Tibial nerve (tissue), 4 donors: Measurements from ENCODE around the gene RAD9A. TPM values are rescaled to one million over a fixed set of nuclear protein-coding genes. Genes with fewer than 3 reads are reported as not detected.
A peak's percentile ranks its signal among the peaks of the same experiment; 100 is the strongest.

ENCODE experiments used
- DNase-seq, 2 donors: peaks; one replicate each; pipeline ENCODE4 v3.0.0-alpha.2; 2019; ENCODE audit warnings: low spot score in 2 of 2
- H3K27ac ChIP-seq, 4 donors: fragments of 200-600 bp; sonication (generic) in 3 of 4; one replicate each; pipeline ENCODE4 v1.5.1; 2017 to 2019; ENCODE audit warnings: mild to moderate bottlenecking in 1 of 4
- H3K27me3 ChIP-seq, 2 donors: fragments of 200-600 bp; sonication (generic) in 1 of 2; one replicate each; pipeline versions ENCODE4 v1.5.1 to v1.6.0; 2017 to 2019
- H3K36me3 ChIP-seq, 3 donors: fragments of 200-600 bp; sonication (generic); one replicate each; pipeline ENCODE4 v1.5.1; 2018 to 2019
- H3K4me1 ChIP-seq, 4 donors: fragments of 200-600 bp; sonication (generic) in 3 of 4; one replicate each; pipeline ENCODE4 v1.5.1; 2017 to 2019
- H3K4me3 ChIP-seq, 4 donors: fragments of 200-600 bp; sonication (generic) in 3 of 4; one replicate each; pipeline ENCODE4 v1.5.1; 2017 to 2019; ENCODE audit warnings: mild to moderate bottlenecking in 1 of 4, moderate library complexity in 1 of 4
- H3K9me3 ChIP-seq, 4 donors: fragments of 200-600 bp; sonication (generic) in 3 of 4; one replicate each; pipeline ENCODE4 v1.5.1; 2017 to 2019
- EP300 ChIP-seq, 2 donors: sonication (generic); formaldehyde crosslinking; IDR thresholded peaks; one replicate each; pipeline ENCODE4 v1.6.1; 2017; ENCODE audit warnings: antibody characterized with exemption in 2 of 2, mild to moderate bottlenecking in 1 of 2
- POLR2A ChIP-seq, 2 donors: fragments of 450-650 bp; IDR thresholded peaks; one replicate each; pipeline ENCODE4 v1.6.1; 2017; ENCODE audit warnings: antibody characterized with exemption in 2 of 2, mild to moderate bottlenecking in 2 of 2, moderate library complexity in 2 of 2
- WGBS, 2 donors: methylation state at CpG; one replicate each; pipeline ENCODE4 v1.1.5; 2018; 5-methylcytosine and 5-hydroxymethylcytosine counted together
- total RNA-seq, 4 donors: library from RNA; depleted of rRNA; stranded (reverse); fragments of >200 nt; gene quantifications; one replicate each; pipeline ENCODE4 v1.1.0, GENCODE V29; 2016
- TF ChIP-seq, protein P1 (sequence below), 5 experiments: fragments of 200-600 bp in 3 of 5; fragments of 450-650 bp in 2 of 5; sonication (generic) in 3 of 5; IDR thresholded peaks; one replicate each; pipeline ENCODE4 v1.5.1; 2016 to 2019; ENCODE audit warnings: antibody characterized with exemption in 5 of 5, mild to moderate bottlenecking in 3 of 5, moderate library complexity in 2 of 5

The RAD9A gene
- total RNA-seq, 4 donors from 2014 or later, result 22.7 to 39.0 (median 36.4) TPM

DNA sequence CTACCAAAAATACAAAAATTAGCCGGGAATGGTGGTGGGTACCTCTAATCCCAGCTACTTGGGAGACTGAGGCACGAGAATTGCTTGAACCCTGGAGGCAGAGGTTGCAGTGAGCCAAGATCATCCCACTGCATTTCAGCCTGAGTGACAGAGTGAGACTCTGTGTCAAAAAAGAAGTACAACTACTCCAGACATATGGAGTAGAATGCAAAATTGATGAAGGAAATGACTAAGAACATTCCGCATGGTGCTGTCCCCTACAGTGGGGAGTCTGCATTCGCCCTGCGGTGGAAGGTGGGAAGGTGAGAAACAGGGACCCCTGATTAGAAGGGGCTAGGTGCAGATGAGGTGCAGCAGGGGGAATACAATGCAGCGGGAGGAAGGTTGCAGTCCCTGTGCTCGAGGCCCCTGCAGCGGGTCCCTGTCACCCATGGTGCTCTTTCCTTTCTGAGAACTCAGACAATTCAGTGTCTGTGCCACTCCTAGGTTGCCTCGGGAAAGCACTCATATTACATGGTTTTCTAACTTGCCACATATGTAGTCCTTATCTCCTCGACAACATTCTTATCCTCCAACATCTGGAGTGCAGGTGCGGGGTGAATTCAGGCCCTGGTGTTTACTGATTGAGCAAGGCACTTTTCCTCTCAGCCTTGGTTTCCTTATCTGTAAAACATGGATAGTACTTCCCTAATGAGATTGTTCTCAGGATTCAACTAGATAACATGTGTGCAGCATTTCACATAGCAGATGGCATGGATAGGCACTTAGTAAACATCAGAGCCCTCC is 43.6 kb upstream of the RAD9A start:
- Histone ChIP-seq H3K4me1 (peaks cover 0 to 42% (median 24%) of the 10 kb centered on the region in 4 donors), H3K4me3 (no peak overlapping the region), H3K27me3 (no peaks in the 10 kb centered on the region), H3K9me3 (no peaks in the 10 kb centered on the region), H3K36me3 (peaks cover 0 to 3% (median 0%) of the 10 kb centered on the region in 3 donors), H3K27ac (no peak overlapping the region)
- TF ChIP-seq EP300 (IDR thresholded peaks at IDR 0.05) (no peak), POLR2A (IDR thresholded peaks at IDR 0.05) (no peak)
- TF ChIP-seq, protein P1, sequence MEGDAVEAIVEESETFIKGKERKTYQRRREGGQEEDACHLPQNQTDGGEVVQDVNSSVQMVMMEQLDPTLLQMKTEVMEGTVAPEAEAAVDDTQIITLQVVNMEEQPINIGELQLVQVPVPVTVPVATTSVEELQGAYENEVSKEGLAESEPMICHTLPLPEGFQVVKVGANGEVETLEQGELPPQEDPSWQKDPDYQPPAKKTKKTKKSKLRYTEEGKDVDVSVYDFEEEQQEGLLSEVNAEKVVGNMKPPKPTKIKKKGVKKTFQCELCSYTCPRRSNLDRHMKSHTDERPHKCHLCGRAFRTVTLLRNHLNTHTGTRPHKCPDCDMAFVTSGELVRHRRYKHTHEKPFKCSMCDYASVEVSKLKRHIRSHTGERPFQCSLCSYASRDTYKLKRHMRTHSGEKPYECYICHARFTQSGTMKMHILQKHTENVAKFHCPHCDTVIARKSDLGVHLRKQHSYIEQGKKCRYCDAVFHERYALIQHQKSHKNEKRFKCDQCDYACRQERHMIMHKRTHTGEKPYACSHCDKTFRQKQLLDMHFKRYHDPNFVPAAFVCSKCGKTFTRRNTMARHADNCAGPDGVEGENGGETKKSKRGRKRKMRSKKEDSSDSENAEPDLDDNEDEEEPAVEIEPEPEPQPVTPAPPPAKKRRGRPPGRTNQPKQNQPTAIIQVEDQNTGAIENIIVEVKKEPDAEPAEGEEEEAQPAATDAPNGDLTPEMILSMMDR (IDR thresholded peaks at IDR 0.05), result no peak
- DNase-seq, result no peak
- WGBS, 2 donors, result 79% methylated on average over 11 of the region's 11 CpGs

DNA sequence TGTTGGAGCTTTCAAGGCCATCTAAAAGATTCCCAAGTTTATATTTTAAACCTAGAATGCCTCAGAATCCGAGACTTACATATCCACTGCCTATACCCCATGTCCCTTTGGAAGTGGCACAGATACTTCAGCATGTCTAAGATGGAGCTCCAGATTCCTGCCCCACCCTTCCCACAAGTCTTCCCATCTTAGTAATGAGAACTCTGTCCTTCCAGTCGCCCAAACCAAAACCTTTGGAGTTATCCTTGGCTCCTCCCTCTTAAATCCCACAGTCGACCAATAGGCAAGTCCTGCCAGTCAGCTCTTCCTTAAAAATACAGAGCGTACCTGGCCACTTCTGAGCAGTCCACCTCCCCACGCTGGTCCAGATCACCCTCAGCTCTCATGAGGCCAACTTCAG is 42.8 kb upstream of the RAD9A start:
- TF ChIP-seq POLR2A (IDR thresholded peaks at IDR 0.05), result no peak
- TF ChIP-seq EP300 (IDR thresholded peaks at IDR 0.05), result no peak
- TF ChIP-seq, protein P1 (IDR thresholded peaks at IDR 0.05), result no peak
- H3K9me3 ChIP-seq, result no peaks in the 10 kb centered on the region
- H3K27me3 ChIP-seq, result no peaks in the 10 kb centered on the region
- H3K4me3 ChIP-seq, result no peak overlapping the region
- 59 to 69% methylated on average over 5 of the region's 5 CpGs for WGBS, 2 donors
- DNase-seq, result no peak
- peaks cover 0 to 45% (median 26%) of the 10 kb centered on the region in 4 donors for H3K4me1 ChIP-seq
- peak overlapping the region in 2 of 4 donors; percentile 13 to 34 for H3K27ac ChIP-seq
- no peaks in the 10 kb centered on the region for H3K36me3 ChIP-seq

DNA sequence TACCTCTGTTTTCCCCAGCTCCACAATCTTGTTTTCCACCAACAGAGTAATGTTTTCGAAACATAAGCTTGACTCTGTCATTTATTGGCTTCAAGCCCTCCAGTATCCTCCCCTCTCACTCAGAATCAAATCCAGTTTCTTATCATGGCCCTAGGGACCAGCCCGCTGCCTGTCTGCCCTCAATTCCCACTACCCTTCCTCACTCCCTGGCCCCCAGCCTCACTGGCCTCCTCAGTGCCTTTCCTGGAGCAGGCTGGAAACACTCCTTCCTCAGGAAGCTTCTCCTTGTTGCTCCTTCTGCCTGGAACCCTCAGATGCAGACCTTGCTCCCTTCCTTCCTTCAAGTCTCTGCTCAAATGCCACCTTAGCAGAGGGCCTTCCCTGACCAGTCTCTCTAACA is 42.3 kb upstream of the RAD9A start:
- H3K4me1 ChIP-seq, result peaks cover 2 to 50% (median 31%) of the 10 kb centered on the region in 4 donors
- no peak for DNase-seq
- 83 to 88% methylated on average over 2 of the region's 2 CpGs for WGBS, 2 donors
- H3K27me3 ChIP-seq, result no peaks in the 10 kb centered on the region
- TF ChIP-seq POLR2A (IDR thresholded peaks at IDR 0.05), result no peak
- TF ChIP-seq EP300 (IDR thresholded peaks at IDR 0.05), result no peak
- TF ChIP-seq, protein P1 (IDR thresholded peaks at IDR 0.05), result no peak
- no peak overlapping the region for H3K4me3 ChIP-seq
- H3K9me3 ChIP-seq, result no peaks in the 10 kb centered on the region
- H3K27ac ChIP-seq, result peak overlapping the region in 2 of 4 donors; percentile 13 to 34
- no peaks in the 10 kb centered on the region for H3K36me3 ChIP-seq

DNA sequence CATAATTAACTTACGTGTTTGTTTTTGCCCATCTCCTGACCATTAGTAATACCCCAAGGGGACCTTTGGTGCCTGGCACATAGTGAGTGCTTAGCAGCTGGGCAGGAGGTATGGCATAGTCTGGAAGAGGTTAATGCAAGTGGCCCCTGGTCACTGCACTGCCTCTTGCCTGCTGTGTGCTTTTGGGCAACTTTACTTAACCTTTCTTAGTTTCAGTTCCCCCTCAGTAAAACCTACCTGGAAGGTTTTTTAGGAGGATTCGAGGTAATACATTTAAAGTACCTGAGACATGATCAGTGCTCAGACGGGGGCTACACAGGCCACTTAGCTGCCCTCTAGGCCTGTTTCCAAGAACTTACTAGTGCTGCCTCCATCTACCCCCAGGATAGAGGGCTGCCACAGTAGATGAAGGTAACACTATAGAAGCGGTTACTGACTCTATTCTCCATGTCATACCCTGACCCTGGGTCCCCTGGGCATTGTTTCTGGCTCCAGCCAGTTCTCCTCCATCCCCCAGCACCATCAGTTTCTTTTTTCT is 41.8 kb upstream of the RAD9A start:
- Histone ChIP-seq H3K36me3 (no peaks in the 10 kb centered on the region), H3K27ac (no peak overlapping the region)
- 81 to 83% methylated on average over 4 of the region's 4 CpGs for WGBS, 2 donors

More for the DNA sequence above, 41.8 kb upstream of the RAD9A start:
- TF ChIP-seq EP300 (IDR thresholded peaks at IDR 0.05), result no peak
- TF ChIP-seq POLR2A (IDR thresholded peaks at IDR 0.05), result no peak
- TF ChIP-seq, protein P1 (IDR thresholded peaks at IDR 0.05), result no peak
- H3K4me3 ChIP-seq, result no peak overlapping the region
- peaks cover 4 to 55% (median 36%) of the 10 kb centered on the region in 4 donors for H3K4me1 ChIP-seq
- no peaks in the 10 kb centered on the region for H3K27me3 ChIP-seq
- DNase-seq, result no peak
- H3K9me3 ChIP-seq, result no peaks in the 10 kb centered on the region
